Right cardiac atrium (tissue), 5 donors: ENCODE measurements around the gene NTPCR. TPM values are rescaled to one million over a fixed set of nuclear protein-coding genes. Genes with fewer than 3 reads are reported as not detected.

Experiments
- ATAC-seq, 2 donors: fragments of 200-7000 bp; cut with Tn5 transposase; one replicate each; pipeline versions ENCODE4 v1.8.0 to v1.9.1; 2020; ENCODE audit warnings: moderate library complexity in 2 of 2, mild to moderate bottlenecking in 1 of 2
- DNase-seq, 3 donors: peaks; one replicate each; pipeline ENCODE4 v3.0.0-alpha.2; 2020
- H3K27ac ChIP-seq: one replicate; pipeline ENCODE4 v1.5.1; 2013; ENCODE audit warnings: mild to moderate bottlenecking, low read length, control low read depth, moderate library complexity
- H3K27me3 ChIP-seq: one replicate; pipeline ENCODE4 v1.6.1; 2013; ENCODE audit not compliant: control insufficient read depth, insufficient read depth
- H3K4me1 ChIP-seq: one replicate; pipeline ENCODE4 v1.6.1; 2013; ENCODE audit warnings: low read length; ENCODE audit not compliant: control insufficient read depth, insufficient read depth
- H3K4me3 ChIP-seq: one replicate; pipeline ENCODE4 v1.5.1; 2013; ENCODE audit warnings: low read length, control low read depth
- H3K9me3 ChIP-seq: one replicate; pipeline ENCODE4 v1.6.1; 2013; ENCODE audit warnings: low read length; ENCODE audit not compliant: control insufficient read depth
- WGBS: extraction: QIAGEN DNeasy Blood & Tissue Kit; methylation state at CpG from one replicate; pipeline ENCODE4 v1.1.7; 2013; 5-methylcytosine and 5-hydroxymethylcytosine counted together
- intact Hi-C, 4 donors: fragments of 100-400 bp; cut with DNase I; formaldehyde crosslinking; loops; one replicate each; pipeline versions ENCODE4 v1.11.0 to v1.14.0; 2022 to 2023
- polyA plus RNA-seq: library from polyadenylated mRNA; stranded (reverse); fragments of 200-250 nt; gene quantifications from one replicate; pipeline ENCODE4 v1.2.3, GENCODE V29; 2013
- total RNA-seq, 4 donors: library from RNA; stranded (reverse); fragmentation: NEBNext Ultra II Directional; extraction: Animal tissue kit (Norgen Biotek cat#: 25700); gene quantifications; one replicate each; pipeline ENCODE4 v1.2.1, GENCODE V29; 2021
- donor health status: healthy with polysubstance abuse.
- donor health status: DM: no; HTN: yes; CAD: no.
- donor health status: DM: no; HTN: no; CAD: no.
- donor health status: DM: no; HTN: yes; CAD: no; lungs with severe emphysema.
- donor health status: DM: yes; HTN: yes; CAD: no.

NTPCR gene
- total and polyA plus RNA-seq, 5 donors = 55.7 to 114 (median 57.6) TPM

DNA sequence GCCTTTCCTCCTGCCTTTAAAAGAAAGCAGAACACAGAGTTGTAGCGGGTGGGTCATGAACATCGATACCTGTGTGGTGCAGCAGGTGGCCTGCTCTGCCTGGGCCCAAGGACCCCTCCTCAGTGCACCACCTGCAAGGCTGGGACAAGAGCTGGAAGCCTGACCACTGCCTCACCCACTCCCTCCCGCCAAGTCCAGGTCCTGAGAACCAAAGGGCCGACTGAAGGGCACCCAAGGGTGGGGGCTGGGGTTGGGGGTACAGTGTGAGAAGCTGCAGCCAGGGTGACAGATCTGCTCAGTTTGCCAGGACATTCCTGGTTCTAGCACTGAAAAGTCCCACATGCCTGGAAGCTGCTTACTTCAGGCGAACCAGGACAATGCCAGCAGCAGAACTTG, 36.1 kb downstream of the NTPCR start:
- peak; percentile 37 to 51 for ATAC-seq
- H3K27ac ChIP-seq = no peak overlapping the region
- H3K9me3 ChIP-seq = no peaks in the 10 kb centered on the region
- H3K4me3 ChIP-seq = no peak overlapping the region
- no peaks in the 10 kb centered on the region for H3K27me3 ChIP-seq
- 84% methylated on average over 5 of the region's 5 CpGs for WGBS
- peak in 2 of 3 donors; percentile 68 to 71 for DNase-seq
- intact Hi-C loops = no loop called here
- no peaks in the 10 kb centered on the region for H3K4me1 ChIP-seq

GRCh38 chr1:232987046-232987773, 36.8 kb downstream of the NTPCR start:
- H3K4me3 ChIP-seq = no peak overlapping the region
- 96% methylated on average over 11 of the region's 11 CpGs for WGBS
- intact Hi-C loops = no loop called here

DNA sequence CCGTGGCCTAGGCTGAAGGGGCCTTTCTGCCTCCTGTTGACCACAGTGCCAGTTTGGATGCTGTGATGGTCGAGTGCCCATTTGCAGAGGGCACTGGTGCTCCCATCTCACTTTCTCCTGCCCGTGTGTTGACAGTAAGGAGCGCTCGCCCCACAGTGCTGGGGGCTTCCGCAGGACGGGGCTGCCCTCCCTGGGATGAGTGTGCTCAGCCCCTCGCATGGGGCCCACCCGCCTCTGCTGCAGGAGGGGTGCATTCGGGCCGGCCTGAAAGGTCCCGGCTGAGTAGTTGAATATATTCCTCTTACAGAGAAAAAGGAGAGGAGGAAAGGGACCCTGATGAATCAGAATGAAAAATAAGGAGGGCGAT, 37.3 kb downstream of the NTPCR start:
- 86% methylated on average over 13 of the region's 13 CpGs for WGBS
- Histone ChIP-seq H3K27ac (no peak overlapping the region), H3K4me1 (no peaks in the 10 kb centered on the region), H3K27me3 (no peaks in the 10 kb centered on the region), H3K4me3 (no peak overlapping the region), H3K9me3 (no peaks in the 10 kb centered on the region)
- DNase-seq (no peak), ATAC-seq (no peak)
- intact Hi-C loops = no loop called here

More at GRCh38 chr1:232987046-232987773, 36.8 kb downstream of the NTPCR start:
- Histone ChIP-seq H3K9me3 (no peaks in the 10 kb centered on the region), H3K27ac (no peak overlapping the region), H3K27me3 (no peaks in the 10 kb centered on the region), H3K4me1 (no peaks in the 10 kb centered on the region)
- DNase-seq (no peak), ATAC-seq (no peak)

GRCh38 chr1:232988572-232989040, 38.2 kb downstream of the NTPCR start:
- DNase-seq = no peak
- H3K27me3 ChIP-seq = no peaks in the 10 kb centered on the region
- no peaks in the 10 kb centered on the region for H3K4me1 ChIP-seq
- H3K9me3 ChIP-seq = no peaks in the 10 kb centered on the region
- H3K4me3 ChIP-seq = no peak overlapping the region
- WGBS = 63% methylated on average over 8 of the region's 8 CpGs
- no peak overlapping the region for H3K27ac ChIP-seq
- no peak for ATAC-seq
- intact Hi-C loops = no loop called here

GRCh38 chr1:232990176-232991128, 40.0 kb downstream of the NTPCR start:
- no peak for DNase-seq
- intact Hi-C loops = no loop called here
- Histone ChIP-seq H3K4me3 (no peak overlapping the region), H3K9me3 (no peaks in the 10 kb centered on the region), H3K27me3 (no peaks in the 10 kb centered on the region), H3K27ac (no peak overlapping the region), H3K4me1 (no peaks in the 10 kb centered on the region)
- ATAC-seq = no peak
- 88% methylated on average over 20 of the region's 20 CpGs for WGBS

DNA sequence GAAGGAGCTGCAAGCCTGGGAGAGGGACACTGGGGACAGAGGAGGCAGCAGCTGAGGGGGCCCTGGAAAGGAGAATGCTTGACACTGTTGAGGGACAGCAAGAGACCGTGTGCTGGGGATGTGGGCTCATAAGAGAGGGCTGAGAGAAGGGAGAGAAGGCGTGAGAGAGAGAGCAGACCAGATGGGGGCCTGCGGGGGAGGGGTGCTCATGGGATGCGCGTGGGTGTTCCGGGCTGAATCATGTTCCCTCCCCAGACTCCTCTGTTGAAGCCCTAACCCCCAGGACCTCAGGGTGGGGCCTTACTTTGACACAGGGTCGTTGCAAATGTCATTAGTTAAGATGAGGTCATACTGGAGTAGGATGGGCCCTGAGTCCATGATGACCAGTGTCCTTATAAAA, 40.8 kb downstream of the NTPCR start:
- intact Hi-C loops = no loop called here
- Histone ChIP-seq H3K27ac (no peak overlapping the region), H3K27me3 (no peaks in the 10 kb centered on the region), H3K4me1 (no peaks in the 10 kb centered on the region), H3K9me3 (no peaks in the 10 kb centered on the region), H3K4me3 (no peak overlapping the region)
- WGBS = 85% methylated on average over 7 of the region's 7 CpGs
- no peak for ATAC-seq
- no peak for DNase-seq

DNA sequence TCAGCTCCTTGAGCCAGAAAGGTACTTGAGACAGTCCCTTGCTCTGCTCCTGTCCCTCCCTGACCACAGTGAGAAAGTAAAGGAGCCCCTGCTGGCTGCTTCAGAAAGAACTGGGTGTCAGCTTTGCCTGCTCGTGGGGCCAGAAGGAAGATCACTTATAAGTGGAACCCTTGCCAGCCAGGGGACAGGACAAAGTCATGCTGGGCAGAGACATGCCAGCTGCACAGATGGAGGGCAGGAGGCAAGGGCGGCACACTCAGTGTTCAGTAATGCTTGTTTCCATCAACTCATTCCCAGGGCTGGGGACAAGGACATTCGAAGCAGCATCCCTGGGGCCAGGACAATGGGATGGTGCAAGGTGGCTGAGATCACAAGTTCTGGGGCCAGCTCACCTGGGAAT, 41.8 kb downstream of the NTPCR start:
- DNase-seq = no peak
- Histone ChIP-seq H3K27ac (no peak overlapping the region), H3K27me3 (no peaks in the 10 kb centered on the region), H3K4me3 (no peak overlapping the region), H3K4me1 (no peaks in the 10 kb centered on the region), H3K9me3 (no peaks in the 10 kb centered on the region)
- intact Hi-C loops = no loop called here
- peak; percentile 63 to 73 for ATAC-seq
- 69% methylated on average over 3 of the region's 3 CpGs for whole genome bisulfite sequencing

DNA sequence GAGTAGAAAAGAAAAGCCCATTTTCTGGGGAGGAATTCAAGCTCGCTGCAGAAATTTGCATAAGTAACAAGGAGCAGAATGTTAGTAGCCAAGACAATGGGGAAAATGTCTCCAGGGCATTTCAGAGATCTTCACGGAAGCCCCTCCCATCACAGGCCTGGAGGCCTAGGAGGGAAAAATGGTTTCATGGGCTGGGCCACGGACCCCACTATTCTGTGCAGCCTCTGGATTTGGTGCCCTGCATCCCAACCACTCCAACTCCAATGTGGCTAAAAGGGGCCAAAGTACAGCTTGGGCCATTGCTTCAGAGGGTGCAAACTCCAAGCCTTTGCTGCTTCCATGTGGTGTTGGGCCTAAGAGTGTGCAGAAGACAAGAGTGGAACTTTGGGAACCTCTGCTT, 43.1 kb downstream of the NTPCR start:
- Histone ChIP-seq H3K27me3 (no peaks in the 10 kb centered on the region), H3K9me3 (no peaks in the 10 kb centered on the region), H3K4me3 (no peak overlapping the region), H3K27ac (no peak overlapping the region), H3K4me1 (no peaks in the 10 kb centered on the region)
- ATAC-seq = no peak
- intact Hi-C loops = no loop called here
- WGBS = over 99% methylated on average over 3 of the region's 3 CpGs
- no peak for DNase-seq

DNA sequence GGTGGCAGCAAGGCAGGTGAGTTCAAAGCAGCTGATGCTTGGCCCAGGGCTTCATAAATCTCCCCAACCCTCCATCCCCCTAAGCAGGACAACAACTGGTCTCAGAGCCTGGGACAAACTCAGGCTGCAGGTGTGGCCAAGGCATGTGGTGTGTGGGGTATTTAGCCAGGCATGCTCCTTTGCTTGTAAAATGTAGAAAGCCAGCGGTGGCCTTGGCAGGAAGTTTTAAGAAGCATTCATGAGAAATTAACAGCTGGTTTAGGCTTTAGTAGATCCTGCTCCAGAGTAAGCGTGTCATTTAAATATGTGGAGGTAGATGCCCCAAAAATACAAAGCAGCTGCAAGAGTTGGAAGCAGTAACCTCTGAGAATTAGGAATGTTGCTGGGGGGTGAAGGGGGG, 44.8 kb downstream of the NTPCR start:
- no peaks in the 10 kb centered on the region for H3K27me3 ChIP-seq
- DNase-seq = no peak
- WGBS = 96% methylated on average over 2 of the region's 2 CpGs
- intact Hi-C loops = no loop called here
- H3K27ac ChIP-seq = no peak overlapping the region
- ATAC-seq = no peak
- H3K9me3 ChIP-seq = no peaks in the 10 kb centered on the region
- H3K4me3 ChIP-seq = no peak overlapping the region
- no peaks in the 10 kb centered on the region for H3K4me1 ChIP-seq

- WGBS = 88% methylated on average over 2 of the region's 2 CpGs
- no peak overlapping the region for H3K4me3 ChIP-seq
- ATAC-seq (no peak), DNase-seq (no peak)
- no peaks in the 10 kb centered on the region for H3K9me3 ChIP-seq
- no peaks in the 10 kb centered on the region for H3K4me1 ChIP-seq
- H3K27ac ChIP-seq = no peak overlapping the region
- no peaks in the 10 kb centered on the region for H3K27me3 ChIP-seq
- intact Hi-C loops = no loop called here
These were observed 45.7 kb downstream of the NTPCR start for GRCh38 chr1:232996143-232996542.

GRCh38 chr1:232998138-232998537, 47.7 kb downstream of the NTPCR start:
- no peaks in the 10 kb centered on the region for H3K4me1 ChIP-seq
- H3K27me3 ChIP-seq = no peaks in the 10 kb centered on the region
- H3K4me3 ChIP-seq = no peak overlapping the region
- DNase-seq (no peak), ATAC-seq (no peak)
- no peak overlapping the region for H3K27ac ChIP-seq
- H3K9me3 ChIP-seq = no peaks in the 10 kb centered on the region
- intact Hi-C loops = no loop called here
- WGBS = 96% methylated on average over 15 of the region's 15 CpGs
